Activated CD4-positive, CD25-positive, alpha-beta regulatory T cell treated with anti-CD3 and anti-CD28 coated beads, Interleukin-2, amount 50 U/mL, for 24 hours (primary cell): Measurements from ENCODE around the gene ROPN1.
"Not testable (repeated sequence)": the region's sequence is repeated elsewhere in the genome, so short reads cannot be mapped to it uniquely, and the experiment has no call there.

Experiments
- ATAC-seq, 2 donors: fragments of 150-1000 bp; cut with Tn5 transposase; one replicate each; pipeline ENCODE4 v1.10.0; 2021; ENCODE audit warnings: mild to moderate bottlenecking in 1 of 2, moderate library complexity in 1 of 2

ROPN1 gene

DNA sequence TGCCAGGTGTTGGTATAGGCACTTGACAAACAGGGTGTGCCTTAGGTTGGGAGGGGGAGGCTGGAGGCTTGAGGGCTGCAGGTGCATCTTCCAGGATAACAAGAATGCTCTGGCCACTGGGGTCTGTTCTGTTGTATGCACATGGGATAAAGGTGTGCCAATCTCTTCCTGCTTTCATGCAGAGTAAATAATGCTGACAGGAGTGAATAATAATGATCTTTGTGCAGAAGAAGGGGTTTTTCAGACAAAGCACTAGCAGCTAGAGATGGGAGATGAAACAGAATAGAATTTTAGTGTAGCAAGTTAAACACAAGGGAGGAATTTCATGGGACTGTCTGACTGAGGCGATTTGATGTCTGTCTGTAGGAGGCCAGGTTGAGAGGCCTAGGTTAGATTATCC is 1.9 kb upstream of the ROPN1 start:
- no peak for ATAC-seq

DNA sequence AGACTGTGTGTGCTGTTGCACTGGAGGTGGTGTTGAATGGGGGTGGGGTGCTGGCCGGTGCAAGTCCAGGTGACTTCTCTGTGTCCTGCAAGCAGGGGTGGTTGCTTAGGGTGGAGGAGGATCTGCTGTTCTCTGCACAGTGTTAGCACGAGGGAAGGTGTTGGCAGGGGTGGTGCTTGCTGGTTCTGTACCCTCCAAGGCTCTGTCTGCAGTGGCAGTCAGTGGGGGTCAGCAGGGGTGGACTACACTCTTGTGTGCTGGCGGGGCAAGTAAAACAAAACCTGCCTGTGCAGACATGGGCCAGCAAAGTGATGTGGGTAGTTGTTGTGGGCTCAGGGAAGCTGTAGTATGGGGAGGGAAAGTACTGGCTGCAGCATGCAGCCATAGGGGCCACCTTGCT is 5.5 kb downstream of the ROPN1 start:
- no peak for ATAC-seq

DNA sequence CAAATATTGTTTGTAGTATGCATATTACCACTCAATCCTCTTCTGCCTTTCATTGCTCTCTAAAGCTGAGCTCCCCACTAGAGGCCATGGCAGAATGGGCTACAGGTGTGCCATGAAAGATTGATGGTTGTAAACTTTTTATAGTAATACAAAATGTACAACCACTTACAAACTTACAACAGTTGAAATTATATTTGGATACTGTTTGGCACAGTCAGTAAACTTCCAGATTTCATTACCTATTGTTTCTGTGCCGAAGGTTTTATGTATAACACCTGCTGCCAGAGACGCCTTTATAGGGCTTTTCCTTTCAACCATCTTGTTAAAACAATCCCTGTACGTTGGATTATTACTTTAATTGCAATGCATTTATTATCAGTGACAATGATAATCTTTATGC is 7.0 kb downstream of the ROPN1 start:
- no peak for ATAC-seq

DNA sequence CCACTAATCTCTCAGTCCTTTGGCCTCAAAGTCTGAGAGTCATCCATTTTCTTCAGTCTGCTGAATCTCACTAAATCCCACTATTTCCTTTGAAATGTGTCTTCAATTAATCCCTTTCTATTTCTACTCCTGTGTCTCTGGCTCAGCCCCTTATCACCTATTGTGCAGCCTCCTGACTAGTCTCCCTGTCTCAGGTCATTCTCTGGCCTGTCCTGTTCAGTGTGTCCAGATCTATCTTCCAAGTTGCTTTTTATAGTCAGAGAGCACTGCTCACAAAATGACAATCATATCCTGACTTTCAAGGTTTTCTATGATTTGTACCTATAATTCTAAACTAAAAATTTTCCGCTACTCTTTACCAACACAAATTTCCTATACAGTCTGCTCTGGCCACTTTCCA is 7.6 kb downstream of the ROPN1 start:
- no peak for ATAC-seq

DNA sequence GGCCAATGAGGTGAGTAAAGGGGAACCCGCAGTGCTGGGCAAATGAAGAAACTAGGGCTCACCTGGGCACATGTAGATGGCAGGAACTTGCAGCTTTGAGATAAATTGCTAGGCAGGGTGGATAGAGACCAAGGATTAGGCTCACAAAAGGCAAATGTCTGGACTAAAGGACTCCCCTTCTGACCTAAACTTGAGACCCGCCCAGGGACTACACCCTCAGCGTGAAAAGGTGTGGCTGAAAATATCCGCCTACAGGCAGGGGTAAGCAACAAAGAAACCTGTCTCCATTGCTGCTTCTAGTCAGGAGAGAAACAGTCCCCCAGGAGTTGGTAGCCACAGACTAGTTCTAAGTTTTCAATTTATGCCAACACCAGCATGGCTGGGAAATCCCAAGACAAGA is 10.6 kb downstream of the ROPN1 start:
- not testable (repeated sequence) for ATAC-seq

DNA sequence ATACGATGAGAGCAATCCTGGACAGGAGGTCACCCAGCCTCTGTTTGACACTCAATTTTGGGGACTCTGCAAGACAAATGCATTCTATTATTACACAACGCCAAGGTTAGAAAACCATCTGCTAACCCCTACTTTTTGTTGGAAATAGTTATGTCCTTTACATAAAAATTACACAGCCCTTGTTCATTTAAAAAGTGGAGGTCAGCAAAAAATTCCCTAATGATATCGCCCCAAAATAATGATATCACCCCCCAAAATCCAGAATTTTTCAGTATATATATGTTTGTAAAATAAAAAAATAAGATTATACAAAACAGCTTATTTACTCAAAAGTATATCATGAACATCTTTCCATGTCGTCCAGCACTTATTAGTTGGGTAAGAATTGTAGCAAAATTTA is 11.4 kb downstream of the ROPN1 start:
- no peak for ATAC-seq

DNA sequence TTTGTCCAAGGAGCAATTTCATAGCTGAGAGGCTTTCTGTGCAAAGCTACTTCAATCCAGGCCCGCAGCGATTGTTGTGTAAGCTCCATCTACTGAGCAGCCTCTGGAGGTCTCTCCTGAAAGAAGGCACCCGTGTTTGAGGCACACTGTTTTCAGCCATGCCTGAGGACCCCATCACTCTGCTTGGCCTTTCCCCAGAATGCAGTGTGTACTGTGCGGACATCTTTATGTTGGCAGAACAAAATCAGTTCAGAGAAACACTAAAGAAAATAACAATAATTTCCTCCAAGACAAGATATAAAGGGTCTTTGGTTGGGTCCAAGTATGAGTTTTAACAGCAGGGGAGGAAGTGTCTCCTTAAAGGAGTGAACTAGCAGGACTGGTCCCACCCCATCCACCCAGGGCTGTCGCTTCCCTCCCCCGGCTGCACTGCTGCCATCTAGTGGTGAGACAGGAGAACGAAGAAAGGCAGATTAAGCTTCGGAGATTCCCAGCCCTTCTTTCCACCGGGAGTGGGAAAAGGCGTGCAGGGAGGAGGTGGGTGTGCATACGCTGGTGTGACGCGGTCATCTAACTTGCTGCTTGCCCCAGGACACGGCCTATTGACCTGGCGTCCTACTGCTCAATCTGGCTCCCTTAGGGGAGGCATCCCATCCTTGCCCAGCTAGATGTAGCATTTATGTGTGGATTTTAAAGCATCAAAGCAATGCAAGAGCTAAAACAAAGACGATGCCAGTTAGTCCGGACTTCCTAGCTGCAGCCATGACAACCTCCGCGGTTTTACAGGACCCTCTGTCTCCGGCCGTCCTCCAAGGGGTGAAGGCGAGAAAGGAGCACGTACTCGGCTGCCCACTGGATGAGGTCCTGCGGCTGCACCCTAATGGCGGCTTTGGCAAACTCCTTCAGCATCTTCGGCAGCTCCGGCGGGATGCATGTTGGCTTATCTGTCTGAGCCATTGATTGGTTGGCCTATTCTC is 12.1 kb downstream of the ROPN1 start:
- ATAC-seq: peak; percentile 61 to 66

DNA sequence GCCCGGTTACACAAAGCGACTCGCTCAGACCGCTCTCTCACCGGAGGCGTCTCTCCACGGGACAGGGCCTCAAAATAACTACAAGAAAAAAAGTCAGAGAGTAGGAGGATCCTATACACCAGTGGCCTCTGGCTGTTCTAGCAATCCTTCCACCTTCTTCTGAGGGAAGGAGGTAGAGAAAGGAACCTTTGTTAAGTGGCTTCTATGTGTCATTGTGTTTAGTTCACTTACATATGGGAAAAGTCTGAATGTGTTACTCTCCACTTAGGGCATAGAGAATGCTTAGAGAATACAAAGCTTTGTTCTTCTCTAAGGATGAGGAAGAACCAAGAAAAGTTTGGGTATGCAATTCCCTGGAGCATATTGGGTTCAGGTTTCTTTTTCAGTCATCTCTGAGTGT is 15.0 kb downstream of the ROPN1 start:
- not testable (repeated sequence) for ATAC-seq

DNA sequence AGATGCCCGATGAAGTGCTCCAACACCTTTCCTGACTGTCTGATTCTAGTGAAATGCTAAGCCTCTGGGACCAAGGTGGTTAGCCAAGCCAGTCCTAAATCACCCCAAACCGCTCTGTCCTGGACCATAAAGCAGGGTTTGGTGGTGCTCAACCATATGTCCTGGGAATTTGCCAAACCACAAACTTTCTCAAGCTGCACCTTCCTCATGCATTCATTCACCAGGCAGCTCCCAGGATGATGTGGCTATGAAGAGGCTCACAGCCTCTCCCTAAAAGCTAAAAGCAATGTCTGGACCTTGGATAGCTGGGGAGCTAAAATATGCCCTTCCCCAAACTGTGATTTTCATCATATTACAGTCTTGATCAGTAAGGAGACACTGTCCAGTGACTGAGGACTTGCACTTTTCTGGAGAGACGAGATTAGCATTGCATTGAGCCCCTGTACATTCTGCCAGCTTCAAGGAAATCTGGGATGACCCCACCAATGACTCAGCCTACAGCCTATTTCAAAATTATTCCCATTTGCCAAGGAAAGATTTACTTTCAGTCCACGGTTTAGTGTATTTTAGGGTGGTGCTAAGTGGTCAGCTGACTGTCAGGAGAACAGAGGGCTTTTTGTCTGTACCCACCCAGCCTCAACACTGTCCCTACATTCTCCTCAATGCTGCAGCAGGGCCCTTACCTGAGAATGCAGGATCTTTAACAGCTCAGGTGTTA is 15.6 kb downstream of the ROPN1 start:
- not testable (repeated sequence) for ATAC-seq

DNA sequence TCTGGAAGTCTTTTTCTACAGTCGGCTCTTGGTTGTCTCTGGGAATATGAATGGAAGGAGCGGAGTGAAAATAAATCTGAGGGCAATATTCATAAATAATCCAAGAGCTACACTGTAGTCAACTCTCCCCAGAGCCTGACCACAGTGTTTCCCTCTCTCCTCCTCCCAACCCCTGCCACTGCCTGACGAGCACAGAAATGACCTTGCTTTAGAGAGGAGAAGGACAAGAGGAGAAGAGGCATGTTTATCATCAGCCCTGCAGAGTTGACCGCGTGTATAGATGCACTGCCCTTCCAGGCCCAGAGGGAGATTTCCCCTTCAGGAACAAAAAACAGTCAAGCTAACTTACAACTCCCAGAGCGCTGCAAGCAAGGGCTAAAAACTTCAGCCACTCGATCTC is 16.9 kb downstream of the ROPN1 start:
- not testable (repeated sequence) for ATAC-seq

DNA sequence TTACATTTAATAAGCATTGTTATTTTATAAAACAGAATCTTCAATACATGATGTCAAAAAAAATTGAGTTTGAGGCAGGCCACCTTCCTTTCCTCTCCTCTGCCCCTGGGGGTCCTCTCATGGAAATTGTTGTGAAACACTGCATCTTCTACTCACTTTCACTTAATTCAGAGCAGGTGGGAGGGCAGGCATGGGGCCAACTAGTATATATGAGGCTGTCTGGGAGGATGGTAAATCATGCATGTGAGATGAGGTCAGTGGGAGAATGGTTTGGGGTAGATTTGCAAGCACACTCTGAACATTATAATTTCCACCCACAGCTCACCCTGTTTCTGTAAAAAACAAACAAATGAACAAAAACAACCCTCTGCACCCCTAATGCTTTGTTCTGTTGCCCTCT is 20.5 kb downstream of the ROPN1 start:
- ATAC-seq: no peak

DNA sequence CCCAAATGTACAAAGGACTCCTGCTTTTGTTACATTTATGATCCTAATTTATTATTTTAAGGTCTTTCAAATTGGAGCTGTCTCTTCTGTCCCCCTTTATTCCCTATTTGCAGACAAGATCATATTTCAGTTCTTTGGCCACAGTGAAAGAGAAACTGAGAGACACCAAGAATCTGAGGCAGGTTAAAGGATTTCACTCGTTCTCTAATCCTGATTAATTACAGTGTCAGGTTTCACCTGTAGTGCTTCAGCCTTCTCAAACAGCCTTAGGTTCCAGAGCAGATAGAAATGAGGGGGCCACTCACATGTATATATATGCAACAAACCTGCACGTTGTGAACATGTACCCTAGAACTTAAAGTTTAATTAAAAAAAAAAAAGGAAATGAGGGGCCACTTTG is 24.7 kb downstream of the ROPN1 start:
- ATAC-seq: not testable (repeated sequence)

DNA sequence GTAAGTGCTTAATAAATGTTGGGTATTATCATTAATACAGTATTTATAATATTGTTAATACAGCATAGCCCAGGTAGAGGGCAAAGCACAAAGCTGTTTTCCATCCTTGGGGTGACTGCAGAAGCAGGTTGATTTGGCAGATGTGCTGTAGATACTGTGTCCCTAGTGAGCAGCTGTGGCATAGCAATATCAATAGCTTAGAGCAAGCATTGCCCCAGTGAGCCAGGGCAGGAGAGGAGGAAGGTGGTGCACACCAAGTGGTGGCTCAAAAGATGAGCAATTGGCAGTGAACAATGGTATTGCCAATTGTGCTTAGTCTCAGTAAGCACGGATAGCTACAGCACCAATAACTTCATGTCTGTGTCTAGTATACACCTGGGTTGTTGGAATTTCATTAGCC is 25.1 kb downstream of the ROPN1 start:
- peak; percentile 35 to 45 for ATAC-seq

DNA sequence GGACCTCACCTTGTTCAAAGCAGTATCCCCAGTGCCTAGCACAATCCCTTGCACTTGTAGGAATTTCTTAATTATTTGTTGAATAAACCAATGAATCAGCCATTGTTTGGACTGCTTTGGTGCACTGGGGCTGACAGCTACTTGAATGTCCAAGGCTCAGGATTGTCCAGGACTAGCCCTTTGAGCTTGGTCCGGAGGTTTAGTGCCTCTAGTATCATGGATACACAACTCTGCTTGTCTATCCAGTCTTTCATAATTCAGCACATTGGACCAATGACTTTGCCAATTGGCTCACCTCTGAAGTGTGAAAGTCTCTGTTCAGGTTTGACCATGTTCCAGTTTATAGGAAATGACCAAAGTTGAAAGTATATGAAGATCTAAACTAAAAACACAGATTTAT is 27.1 kb downstream of the ROPN1 start:
- not testable (repeated sequence) for ATAC-seq

DNA sequence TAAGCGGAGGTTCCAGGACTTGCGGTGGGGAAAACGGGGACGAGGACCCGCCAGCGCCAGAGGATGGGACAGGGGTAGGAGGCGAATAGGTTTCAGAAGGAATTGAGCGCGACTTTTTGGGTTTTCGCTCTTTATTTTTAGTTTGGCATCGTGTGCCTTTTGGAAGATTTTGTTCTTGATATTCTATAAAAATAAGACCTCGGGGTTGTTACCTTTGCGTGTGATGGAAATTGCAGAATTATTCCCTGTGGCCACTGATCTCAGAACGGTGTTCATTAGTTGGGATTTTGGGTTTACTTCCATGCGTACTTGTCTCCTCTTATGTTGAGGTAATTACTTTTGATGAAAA is 30.4 kb downstream of the ROPN1 start:
- ATAC-seq: no peak

DNA sequence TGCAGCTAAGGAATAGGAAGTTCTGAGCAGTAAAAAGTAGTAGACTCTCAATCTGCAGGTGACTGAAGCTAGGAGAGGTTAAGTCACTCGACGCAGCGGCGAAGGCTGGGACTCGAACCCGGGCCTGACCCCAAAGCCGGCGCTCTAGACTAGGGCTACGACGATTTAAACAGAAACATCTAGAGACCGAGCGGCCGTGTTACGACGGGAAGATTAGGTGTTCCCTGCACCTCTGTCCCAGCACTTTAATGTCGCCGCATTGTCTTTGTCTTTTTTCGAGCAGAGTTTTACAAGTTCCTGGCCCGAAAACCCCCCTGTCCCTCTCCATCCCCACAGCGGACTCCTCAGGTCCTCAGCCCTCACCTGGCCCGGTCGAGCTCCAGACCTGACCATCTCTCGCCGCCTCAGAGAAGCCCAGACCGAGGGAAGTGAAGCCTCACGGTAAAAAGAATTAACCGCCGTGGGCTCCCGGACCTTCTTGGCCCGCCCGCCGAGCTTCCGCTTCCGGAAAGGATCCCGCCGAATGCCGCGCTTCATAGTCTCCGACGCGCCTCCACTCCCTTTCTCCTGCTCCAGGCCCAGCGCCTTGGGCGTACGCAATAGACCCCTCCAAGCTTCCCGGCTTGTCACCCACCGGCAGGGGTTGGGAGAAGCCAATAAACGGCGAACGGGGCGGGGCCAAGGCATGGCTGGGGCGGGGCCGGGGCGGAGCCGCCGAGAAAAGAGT is 31.0 kb downstream of the ROPN1 start, which contains the start of gene CCDC14:
TSS of gene CCDC14 (minus strand) at position 449 of the 727 bp plus-strand sequence. CDS start at position 393, 56 bp downstream.
- ATAC-seq: peak; percentile 89 to 92

DNA sequence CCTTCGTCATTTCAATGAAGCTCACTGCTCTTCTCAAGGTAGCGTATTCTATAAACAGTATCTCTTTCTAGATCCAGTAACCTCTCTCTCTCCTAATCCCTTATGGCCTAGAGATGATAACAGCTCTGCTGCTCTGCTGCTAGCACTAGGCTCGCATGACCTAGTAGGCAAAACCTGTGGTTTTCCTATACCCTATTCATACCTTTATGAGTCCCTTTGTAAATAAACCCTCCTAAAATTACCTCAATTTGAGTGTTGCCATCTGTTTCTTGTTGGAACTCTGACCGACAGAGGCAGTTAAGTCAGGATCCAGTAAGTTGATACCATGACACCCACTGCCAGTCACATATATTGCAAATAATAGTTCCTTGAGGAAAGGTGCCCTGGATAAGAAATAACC is 38.2 kb downstream of the ROPN1 start:
- ATAC-seq: no peak

DNA sequence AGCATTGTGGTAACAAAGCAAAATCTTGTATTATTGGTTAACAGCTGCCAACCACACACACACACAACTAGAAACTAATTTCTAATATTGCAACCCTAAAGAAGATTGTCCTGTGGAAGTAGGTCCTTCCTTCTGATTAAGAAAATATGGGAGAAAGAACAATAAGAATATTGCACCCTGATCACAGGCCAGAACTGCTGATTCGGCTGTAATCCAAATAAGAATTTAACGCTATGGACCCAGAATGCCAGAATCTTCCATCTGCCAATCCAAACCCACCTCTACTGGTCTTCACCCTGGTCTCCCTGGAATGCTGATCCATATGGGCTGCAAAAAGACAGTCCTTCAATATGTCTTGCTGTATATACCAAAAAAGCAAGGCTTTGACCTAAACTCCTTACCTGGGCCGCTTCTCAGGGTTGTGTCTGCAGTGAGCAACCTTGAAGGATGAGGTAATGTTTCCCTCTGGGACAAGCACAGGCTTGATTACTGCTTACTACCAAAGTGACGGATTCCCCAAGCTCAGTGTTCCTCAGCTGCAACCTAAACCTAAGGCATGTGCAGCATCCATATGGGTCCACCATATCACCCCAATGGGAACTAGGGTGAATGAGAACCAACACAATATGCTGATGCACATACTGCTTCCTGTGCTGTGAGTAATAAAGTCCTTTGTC is 38.9 kb downstream of the ROPN1 start:
- ATAC-seq: no peak

DNA sequence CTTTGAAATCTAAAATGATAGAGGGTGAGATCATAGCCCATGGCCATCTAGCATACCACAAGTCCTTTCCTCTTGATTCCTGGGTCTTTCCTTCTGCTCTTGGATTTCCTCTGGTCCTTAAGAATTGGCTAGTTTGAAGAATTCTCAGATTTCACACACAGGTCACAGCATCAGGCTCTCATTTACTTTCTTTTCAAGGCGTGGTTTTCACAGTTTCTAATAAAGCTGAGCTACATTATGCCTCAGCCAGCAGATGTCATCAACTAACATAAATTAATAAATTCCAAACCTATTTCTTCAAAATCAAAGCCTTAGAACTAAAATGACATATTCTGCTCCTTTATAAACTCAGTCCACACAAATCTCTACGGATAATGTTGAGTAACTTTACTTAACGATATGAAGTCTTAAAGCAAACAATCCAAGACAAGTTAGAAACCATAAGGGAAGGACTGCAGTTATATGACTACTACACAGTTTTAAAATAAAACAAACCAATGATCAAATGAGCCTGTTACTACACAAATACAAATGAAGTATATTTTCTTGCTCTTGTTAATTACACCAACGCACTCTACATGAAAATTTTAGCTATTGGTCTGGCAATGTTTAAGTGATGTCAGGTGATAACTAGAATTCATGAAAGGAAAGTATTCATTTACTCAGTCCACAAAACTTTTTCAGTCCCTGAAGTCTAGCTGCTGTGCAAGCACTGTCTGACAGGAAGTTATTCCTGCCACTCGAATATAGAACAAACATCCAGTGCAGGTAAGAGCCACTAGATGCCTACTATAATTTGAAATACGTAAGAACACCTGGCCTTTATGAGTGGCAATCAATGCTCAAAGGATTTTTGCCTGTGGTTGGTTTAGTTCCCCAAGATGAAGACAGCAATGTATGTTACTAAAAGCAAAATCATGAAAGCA is 40.1 kb downstream of the ROPN1 start:
- ATAC-seq: no peak

DNA sequence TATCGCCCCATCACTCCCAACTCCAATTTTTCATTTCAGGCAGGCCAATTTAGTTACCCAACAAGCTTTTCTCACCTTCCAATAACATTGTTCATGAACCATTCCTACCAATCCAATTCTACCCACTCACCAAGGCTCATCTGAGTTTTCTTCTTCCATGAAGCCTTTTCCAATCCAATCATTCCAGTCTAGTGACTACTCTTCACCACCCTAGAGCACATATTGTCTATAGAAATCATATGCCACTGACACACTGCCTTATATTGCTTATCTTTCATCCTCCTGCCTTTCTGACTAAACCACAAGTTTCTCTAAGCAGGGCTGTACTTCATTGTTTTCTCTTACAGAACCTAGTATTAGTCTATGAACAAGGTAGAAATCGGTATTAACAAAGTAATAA is 42.3 kb downstream of the ROPN1 start:
- no peak for ATAC-seq

DNA sequence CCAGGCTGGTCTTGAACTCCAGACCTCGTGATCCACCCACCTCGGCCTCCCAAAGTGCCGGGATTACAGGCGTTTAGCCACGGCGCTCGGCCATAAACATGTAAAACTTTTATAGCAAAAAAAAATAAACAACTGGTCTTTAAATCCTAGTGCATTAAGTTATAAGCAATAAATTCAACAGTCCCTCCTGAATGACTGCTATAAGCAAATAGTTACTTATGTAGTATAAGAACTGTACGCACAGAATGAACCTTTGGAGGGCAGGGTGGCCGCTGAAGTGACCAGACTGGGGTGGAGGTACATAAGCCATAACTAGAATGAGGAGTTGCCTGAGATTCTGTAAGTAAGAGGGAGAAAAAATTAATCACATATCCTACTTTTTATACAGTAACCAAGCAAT is 43.5 kb downstream of the ROPN1 start:
- no peak for ATAC-seq

DNA sequence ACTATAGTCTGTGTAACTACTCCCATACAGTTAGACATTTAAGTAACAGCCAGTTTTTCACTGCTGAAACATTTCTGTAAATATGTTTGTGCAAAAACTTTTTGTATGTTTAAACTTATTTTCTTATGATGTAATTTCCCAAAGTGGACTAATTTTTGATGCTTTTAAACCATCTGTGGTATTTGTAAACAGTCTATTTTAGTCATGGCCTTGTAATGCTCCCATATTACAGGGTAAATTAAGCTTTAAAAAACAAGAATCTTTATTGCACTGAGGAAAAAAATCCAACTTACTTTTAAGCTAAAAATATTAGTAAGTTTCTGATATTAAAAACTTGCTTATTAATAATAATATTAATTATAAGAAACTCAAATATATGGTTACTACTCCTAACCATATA is 44.4 kb downstream of the ROPN1 start:
- ATAC-seq: no peak
